IPS-18c (cell line): ENCODE data around the gene XRCC5.
A peak's percentile ranks its signal among the peaks of the same experiment; 100 is the strongest.
"Not testable (repeated sequence)": the region's sequence is repeated elsewhere in the genome, so short reads cannot be mapped to it uniquely, and the experiment has no call there.

Experiments
- H3K4me3 ChIP-seq: 2 replicates; pipeline ENCODE4 v1.7.0; 2013; ENCODE audit warnings: low read depth, mild to moderate bottlenecking, low read length, moderate library complexity; ENCODE audit not compliant: insufficient read depth
- H3K9me3 ChIP-seq: one replicate; pipeline ENCODE4 v1.6.1; 2013; ENCODE audit warnings: mild to moderate bottlenecking, low read length, moderate library complexity; ENCODE audit not compliant: control insufficient read depth, insufficient read depth

XRCC5 gene

DNA sequence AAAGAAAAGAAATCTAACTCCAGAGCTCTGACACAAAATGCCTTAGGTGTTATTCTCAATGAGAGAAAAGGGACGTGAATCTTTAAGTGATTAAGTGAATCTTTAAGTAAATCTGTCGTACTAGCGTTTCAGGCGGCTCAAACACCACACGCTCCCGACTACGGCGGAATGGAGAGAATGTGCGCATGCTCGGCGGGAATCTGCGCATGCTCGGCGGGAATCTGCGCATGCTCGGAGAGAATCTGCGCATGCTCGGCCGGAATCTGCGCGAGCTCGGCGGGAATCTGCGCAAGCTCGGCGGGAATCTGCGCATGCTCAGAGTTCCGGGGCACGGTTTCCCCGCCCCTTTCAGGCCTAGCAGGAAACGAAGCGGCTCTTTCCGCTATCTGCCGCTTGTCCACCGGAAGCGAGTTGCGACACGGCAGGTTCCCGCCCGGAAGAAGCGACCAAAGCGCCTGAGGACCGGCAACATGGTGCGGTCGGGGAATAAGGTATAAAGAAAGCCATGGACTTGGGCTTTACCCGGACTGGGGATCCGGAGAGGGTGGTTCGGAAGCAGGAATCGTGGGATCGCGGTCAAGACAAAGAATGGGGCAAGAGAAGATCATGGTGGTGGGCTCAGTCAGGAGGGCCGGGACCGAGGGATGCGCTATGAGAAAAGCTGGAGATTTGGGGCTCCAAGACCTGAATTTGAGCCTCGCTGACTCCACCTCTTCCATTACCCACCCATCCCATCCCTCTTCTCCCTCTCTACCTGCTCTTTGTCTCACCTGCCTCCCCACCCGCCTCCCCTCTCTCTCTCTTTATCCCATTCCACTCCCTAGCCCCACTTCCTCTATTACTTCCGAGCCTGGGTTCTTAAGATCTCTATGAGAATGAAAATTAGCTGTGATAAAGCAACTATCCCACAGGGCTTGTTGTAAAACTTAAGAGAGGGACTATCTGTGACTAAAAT is at the start of gene XRCC5:
Gene XRCC5, plus strand, starts transcription at position 382 of the 955 bp plus-strand sequence. Its CDS starts 89 bp downstream, at position 471.
- peak within 1 kb of the TSS; percentile 96 for H3K4me3 ChIP-seq
- no peaks in the 10 kb centered on the region for H3K9me3 ChIP-seq

DNA sequence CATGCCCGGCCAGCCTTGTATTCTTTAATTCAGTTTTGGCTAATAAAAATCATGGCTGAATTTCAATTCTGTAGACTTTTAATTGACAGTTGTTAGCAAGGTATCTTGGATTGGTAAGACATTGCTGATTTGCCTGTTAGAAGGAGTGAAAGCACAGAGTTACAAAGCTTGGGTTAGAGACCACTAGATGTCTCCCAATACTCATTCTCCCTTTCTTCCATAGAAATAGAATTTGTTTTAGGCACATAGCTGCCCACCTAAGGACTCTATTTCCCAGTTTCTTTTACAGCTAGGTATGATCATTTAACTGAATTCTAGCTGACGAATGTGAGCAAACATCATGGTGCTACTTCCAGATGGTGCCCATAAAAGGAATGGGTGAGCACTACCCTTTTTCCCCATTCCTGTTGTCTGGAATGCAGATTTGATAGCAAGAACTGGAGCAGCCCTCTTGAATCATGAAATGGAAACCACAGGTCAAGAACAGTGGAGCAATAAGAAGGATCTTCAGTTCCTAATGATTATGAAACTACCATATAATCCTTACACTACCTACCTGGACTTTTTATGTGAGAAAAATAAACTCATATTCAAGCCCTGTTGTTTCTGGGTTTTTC is 45.0 kb upstream of the XRCC5 start:
- H3K4me3 ChIP-seq: no peak overlapping the region
- H3K9me3 ChIP-seq: no peaks in the 10 kb centered on the region

DNA sequence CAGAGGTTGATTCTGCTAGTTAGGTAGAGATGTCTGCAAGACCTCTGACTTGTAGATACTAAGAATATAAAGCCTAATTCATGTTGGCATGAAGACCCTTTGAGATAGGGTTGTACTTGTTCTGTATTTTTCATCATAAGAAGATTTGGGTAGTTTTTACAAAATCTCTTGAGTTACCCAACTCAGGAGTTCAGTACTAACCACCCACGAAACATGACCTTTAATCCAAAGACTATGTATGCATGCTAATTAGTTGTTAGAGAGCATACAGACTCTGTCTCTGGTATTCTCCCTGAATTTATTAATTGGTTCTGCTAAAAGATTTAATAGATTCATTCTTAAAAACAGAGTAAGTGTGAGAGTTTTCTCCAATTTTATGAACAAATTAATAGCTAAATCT is 44.5 kb upstream of the XRCC5 start:
- Histone ChIP-seq H3K4me3 (no peak overlapping the region), H3K9me3 (no peaks in the 10 kb centered on the region)

DNA sequence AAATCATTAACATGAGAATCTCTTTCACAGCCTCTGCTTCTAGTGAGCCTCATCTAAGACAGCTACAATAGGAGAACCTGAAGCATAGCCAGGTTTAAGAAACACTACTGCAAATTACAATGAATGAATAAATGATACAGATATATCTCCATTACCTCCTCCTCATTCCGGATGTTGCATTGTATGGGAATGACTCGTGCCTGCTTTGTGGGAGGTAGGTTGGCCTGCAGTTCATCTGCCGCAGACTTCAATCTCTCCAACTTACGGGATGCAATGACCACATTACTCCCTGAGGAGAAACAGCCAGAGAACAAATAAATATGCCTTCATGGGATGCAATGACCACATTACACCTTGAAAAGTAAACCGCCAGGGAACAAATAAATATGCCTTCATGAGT is 42.9 kb upstream of the XRCC5 start:
- no peaks in the 10 kb centered on the region for H3K9me3 ChIP-seq

DNA sequence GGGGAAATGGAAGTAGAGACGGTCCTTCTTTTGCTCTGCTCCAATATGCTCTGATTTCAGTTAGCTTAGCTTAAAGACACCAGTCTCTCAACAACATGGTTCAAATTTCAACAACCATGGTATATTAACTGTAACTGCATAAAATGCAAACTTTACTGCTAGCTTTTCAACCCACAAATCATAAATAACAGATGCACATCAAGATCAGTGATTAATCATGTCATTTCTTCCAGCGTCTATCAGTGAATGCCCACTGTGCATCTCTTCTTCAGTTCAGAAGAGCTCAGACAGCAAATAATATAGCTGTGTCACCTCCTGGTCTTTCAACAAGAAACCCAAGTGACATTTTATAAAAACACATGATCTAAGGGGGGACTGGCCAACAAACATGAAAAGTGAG is 40.1 kb upstream of the XRCC5 start:
- Histone ChIP-seq H3K9me3 (no peaks in the 10 kb centered on the region), H3K4me3 (no peak overlapping the region)

More for the DNA sequence above, 42.9 kb upstream of the XRCC5 start:
- H3K4me3 ChIP-seq: no peak overlapping the region

DNA sequence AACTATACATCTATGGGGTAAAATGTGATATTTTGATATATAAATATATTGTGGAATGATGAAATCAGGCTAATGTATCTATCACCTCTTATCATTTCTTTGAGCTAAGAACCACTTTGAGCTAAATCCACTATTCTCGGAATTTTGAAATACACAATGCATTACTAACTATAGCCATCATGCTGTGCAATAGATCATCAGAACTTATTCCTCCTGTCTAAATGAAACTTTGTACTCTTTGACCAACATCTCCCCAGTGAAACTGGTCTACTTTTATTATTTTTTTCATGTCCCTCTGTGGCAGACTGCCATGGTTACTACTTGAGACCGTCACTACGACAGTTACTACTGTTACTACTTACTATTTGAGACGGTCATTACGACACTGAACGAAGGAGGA is 39.0 kb upstream of the XRCC5 start:
- no peaks in the 10 kb centered on the region for H3K9me3 ChIP-seq

DNA sequence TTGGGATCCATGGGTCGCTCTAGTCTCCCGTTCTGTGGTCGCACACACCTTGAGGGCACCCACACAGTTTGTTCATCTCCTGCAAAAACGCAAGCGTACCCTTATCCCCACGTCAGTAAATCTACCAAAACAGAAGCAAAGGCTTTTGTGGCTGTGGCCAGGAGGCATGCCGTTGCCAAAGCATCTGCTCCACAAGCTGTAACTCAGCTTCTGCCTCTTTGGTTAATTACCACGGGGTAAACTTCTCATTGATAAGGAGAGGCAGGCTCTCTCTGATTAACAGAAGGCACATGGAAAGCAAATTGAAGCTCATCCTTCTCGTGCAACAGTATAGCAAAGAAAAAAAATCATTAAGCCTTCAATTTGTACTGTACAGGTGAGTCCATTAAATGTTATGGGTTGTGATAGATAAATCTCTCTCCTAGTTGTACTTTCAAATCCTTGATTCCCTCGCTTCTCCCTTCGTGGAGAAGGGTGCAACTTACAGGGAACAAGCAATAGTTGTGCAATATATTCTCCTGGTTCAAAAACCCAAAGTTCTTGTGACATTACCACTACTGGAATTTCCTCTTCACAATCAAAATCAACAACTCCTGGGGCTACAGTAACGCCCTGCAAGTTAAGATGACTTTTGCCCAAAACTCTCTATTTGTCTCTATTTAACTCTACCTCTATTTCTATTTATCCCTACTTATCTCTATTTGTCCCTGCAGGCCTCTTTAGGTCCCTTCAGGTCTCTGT is 37.9 kb upstream of the XRCC5 start:
- Histone ChIP-seq H3K4me3 (no peak overlapping the region), H3K9me3 (no peaks in the 10 kb centered on the region)

More for the DNA sequence above, 39.0 kb upstream of the XRCC5 start:
- H3K4me3 ChIP-seq: no peak overlapping the region

DNA sequence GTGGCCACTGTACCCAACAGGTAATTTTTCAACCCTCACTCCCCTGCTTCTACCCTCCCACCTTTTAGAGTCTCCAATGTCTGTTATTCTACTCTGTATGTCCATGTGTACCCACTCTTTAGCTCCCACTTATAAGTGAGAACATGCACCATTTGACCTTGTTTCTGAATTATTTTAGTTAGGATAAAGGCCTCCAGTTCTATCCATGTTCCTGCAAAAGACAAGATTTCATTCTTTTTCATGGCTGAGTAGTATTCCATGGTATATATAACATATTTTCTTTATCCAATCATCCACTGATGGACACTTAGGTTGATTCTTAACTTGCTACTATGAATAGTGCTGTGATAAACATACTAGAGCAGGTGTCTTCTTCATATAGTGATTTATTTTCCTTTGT is 36.7 kb upstream of the XRCC5 start:
- no peaks in the 10 kb centered on the region for H3K9me3 ChIP-seq
- H3K4me3 ChIP-seq: no peak overlapping the region

DNA sequence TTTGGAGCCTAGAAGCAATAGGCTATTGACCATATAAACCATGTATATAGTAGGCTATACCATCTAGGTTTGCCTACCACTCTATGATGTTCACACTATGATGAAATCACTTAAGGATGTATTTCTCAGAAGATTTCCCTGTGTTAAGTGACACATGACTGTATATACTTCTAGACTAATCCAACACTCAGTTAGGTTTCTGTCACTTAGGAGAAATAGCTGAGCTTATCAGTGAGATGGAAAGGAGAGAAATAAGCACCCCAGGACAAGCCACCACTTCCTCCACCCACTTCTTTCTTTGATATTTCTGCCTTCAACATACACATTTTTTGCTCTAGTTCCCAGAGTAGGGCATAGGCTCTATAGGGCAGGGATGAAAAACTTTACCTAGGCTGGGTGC is 35.4 kb upstream of the XRCC5 start:
- Histone ChIP-seq H3K9me3 (no peaks in the 10 kb centered on the region), H3K4me3 (no peak overlapping the region)

DNA sequence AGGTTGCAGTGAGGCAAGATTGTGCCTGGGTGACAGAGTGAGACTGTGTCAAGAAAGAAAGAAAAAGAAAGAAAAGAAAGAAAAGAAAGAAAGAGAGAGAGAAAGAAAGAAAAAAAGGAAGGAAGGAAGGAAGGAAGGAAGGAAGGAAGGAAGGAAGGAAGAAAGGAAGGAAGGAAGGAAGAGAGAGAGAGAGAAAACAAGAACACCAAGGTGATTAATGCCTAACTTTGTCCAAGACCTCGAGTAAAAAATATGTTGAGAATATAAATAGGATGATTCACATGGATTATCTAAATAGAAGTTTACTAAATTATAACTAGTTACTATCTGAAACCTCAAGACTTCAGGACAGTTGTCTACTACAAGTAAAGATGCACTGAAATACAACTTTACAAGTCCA is 34.8 kb upstream of the XRCC5 start:
- H3K4me3 ChIP-seq: no peak overlapping the region
- H3K9me3 ChIP-seq: no peaks in the 10 kb centered on the region

DNA sequence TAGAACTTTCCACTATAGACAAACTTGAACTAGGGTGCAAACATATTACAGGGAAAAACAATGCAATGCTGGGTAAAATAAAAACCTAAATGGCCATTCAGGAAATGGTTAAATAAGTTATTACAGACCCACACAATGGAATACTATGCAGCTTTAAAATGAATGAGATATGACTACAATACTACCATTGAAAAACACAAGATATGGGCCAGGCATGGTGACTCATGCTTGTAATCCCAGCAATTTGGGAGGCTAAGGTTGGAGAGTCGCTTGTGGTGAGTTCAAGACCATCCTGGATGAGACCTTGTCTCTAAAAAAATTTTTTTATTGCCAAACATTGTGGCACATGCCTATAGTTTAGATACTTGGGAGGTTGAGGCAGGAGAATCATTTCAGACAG is 34.4 kb upstream of the XRCC5 start:
- H3K9me3 ChIP-seq: no peaks in the 10 kb centered on the region
- no peak overlapping the region for H3K4me3 ChIP-seq

DNA sequence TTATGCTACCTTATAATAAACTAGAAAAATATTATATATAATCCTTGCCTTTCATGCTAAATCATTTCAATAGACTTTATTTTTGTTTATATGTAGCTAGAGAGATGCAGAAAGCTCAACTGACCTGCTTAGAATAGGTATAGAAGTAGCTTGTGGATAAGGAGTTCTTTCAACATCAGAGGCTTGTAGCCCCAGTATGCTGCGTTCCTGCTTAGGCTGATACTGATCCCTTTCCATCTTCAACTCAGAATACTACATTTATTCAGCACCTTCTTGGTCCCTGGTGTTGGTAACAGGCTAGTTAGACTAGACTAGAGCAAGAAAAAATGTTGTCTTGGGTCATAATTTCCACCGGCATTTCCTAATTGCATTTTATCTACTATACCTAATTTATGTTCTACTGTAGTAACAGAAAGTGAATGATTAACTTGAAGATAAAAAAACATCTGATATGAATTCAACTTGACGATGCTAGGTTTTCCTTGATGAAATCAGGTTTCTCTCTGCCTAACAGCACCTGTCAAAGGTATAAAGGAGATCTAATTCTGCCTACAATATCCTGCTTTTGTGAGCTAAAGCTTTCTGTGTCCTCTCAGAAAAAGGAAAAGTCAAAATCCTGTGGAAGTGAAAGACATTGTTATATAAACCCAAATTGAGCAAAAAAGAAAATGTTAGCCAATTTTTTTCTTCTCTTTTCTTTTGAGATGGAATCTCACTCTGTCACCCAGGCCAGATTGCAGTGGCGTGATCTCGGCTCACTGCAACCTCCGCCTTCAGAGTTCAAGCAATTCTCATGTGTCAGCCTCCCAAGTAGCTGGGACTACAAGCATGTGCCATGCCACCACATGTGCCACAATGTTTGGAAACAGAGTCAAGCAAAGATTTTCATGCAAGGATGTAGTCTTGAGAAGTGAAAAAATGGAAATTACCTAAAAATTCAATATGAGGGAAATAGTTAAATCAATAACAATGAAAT is 33.4 kb upstream of the XRCC5 start:
- H3K4me3 ChIP-seq: no peak overlapping the region

DNA sequence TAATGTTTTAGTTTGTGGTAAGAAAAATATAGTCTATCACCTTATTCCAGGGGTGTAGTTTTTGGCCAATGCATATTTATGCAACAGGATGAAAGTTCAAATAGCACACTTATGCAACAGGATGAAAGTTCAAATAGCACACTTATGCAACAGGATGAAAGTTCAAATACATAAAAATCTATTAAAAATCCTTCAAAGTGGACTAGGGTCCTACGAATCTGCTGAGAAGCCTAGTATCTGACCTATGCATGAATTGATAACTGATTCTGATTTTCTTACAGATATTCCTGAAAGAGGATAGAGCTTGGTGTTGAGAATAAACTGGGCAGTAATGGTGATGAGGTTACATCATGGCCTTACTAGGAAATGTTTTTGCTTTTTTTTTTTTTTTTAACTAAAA is 30.4 kb upstream of the XRCC5 start:
- Histone ChIP-seq H3K9me3 (no peaks in the 10 kb centered on the region), H3K4me3 (no peak overlapping the region)

More for the DNA sequence above, 33.4 kb upstream of the XRCC5 start:
- H3K9me3 ChIP-seq: no peaks in the 10 kb centered on the region

DNA sequence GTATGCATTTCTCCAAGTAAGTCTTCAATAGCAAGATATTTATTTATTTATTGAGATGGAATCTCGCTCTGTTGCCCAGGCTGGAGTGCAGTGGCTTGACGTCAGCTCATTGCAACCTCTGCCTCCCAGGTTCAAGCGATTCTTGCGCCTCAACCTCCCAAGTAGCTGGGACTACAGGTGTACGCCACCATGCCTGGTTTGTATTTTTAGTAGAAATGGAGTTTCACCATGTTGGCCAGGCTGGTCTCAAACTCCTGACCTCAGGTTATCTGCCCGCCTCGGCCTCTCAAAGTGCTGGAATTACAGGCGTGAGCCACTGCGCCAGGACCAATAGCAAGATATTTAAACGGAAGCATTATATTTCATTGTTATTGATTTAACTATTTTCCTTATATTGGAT is 29.1 kb upstream of the XRCC5 start:
- H3K4me3 ChIP-seq, H3K9me3 ChIP-seq: not testable (repeated sequence)

DNA sequence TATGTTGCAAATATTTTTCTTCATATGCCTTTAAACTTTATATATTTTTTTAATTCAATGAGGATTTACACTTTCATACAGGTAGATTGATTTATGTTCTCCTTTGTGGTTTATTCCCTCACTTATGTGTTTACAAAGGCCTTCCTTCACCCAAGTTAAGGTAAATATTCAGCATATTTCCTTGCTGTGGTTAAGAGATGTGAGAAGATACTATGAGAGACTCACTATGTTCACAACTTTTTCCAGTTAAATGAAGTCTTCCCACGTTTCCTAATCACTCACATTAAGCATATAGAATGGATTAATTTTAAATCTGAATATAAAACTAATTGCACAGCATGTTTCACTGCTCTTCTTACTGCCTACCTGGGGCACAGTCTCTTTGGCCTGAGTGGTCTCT is 28.1 kb upstream of the XRCC5 start:
- H3K4me3 ChIP-seq: peak overlapping the region; percentile 89
- no peaks in the 10 kb centered on the region for H3K9me3 ChIP-seq

DNA sequence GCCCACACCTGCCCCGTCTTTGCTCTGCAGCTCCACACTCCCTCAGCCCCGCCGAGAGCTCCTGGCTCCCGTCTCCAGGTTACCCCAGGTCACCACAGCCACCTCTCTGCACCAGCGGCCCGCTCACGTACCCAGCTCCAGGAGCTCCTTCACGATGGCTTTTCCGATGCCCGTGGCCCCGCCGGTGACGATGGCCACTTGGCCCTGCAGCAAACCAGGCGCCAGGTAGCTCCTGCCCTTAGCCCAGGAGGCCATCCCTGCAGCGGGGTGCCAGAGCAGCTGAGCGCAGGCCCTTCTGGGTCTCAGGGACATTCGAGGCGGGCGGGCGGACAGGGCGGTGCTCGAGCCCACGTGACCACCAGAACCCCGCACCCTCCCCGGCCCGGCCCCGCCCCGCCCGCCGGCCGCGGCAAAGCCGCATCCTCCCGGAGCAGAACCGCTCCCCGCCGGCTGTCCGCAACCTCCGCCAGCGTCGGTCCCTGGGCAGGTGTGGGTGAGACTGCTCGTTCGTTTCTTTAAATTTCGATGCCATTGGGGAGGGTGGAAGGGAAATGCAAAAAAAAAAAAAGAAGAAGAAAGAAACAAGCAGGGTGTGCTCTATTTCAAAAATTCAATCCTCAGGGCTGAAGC is 27.5 kb upstream of the XRCC5 start, which contains the start of the genes PECR and TMEM169:
Gene PECR, minus strand, starts transcription at position 323 of the 630 bp plus-strand sequence. Its CDS starts 68 bp downstream, at position 255.
Gene TMEM169, plus strand, starts transcription at position 433 of the 630 bp plus-strand sequence. CDS start 14,045 bp downstream, outside the sequence.
- no peaks in the 10 kb centered on the region for H3K9me3 ChIP-seq
- H3K4me3 ChIP-seq: peak within 1 kb of the TSS; percentile 89
